ENCODE data around the gene SERBP1.
"Not testable (repeated sequence)": the region's sequence is repeated elsewhere in the genome, so short reads cannot be mapped to it uniquely, and the experiment has no call there.

SERBP1 gene

GRCh38 chr1:67407498-67407897 is 22.7 kb downstream of the SERBP1 start:
- no peak for DNase-seq (ENCODE audit: low spot score)

GRCh38 chr1:67405473-67406245 is 24.5 kb downstream of the SERBP1 start:
- no peak for DNase-seq (ENCODE audit: low spot score)

- no peak for DNase-seq (ENCODE audit: low spot score)
These were observed 26.0 kb downstream of the SERBP1 start for GRCh38 chr1:67404212-67404620.

GRCh38 chr1:67401443-67401842 is 28.8 kb downstream of the SERBP1 start:
- no peak for DNase-seq (ENCODE audit: low spot score)

- not testable (repeated sequence) for DNase-seq (ENCODE audit: low spot score)
These were observed 30.0 kb downstream of the SERBP1 start for GRCh38 chr1:67400029-67400786.

- DNase-seq (ENCODE audit: low spot score), result no peak
These were observed 30.8 kb downstream of the SERBP1 start for GRCh38 chr1:67399199-67399993.

- no peak for DNase-seq (ENCODE audit: low spot score)
These were observed 35.7 kb downstream of the SERBP1 start for GRCh38 chr1:67394548-67394947.

- DNase-seq (ENCODE audit: low spot score), result no peak
These were observed 36.5 kb downstream of the SERBP1 start for GRCh38 chr1:67393737-67394136.

- no peak for DNase-seq (ENCODE audit: low spot score)
These were observed 37.0 kb downstream of the SERBP1 start for GRCh38 chr1:67393240-67393639.

- no peak for DNase-seq (ENCODE audit: low spot score)
These were observed 39.9 kb downstream of the SERBP1 start for GRCh38 chr1:67390041-67390887.

GRCh38 chr1:67383999-67384638 is 46.1 kb downstream of the SERBP1 start:
- DNase-seq (ENCODE audit: low spot score), result no peak

GRCh38 chr1:67382292-67382691 is 47.9 kb downstream of the SERBP1 start:
- DNase-seq (ENCODE audit: low spot score), result no peak

- DNase-seq (ENCODE audit: low spot score), result no peak
These were observed 49.0 kb downstream of the SERBP1 start for GRCh38 chr1:67381154-67381553.

GRCh38 chr1:67377253-67377652 is 52.9 kb downstream of the SERBP1 start:
- DNase-seq (ENCODE audit: low spot score), result no peak

- DNase-seq (ENCODE audit: low spot score), result no peak
These were observed 53.8 kb downstream of the SERBP1 start for GRCh38 chr1:67376381-67376780.

- DNase-seq (ENCODE audit: low spot score), result no peak
These were observed 57.3 kb downstream of the SERBP1 start for GRCh38 chr1:67372898-67373297.

- no peak for DNase-seq (ENCODE audit: low spot score)
These were observed 58.1 kb downstream of the SERBP1 start for GRCh38 chr1:67372136-67372535.

GRCh38 chr1:67371681-67372080 is 58.5 kb downstream of the SERBP1 start:
- DNase-seq (ENCODE audit: low spot score), result no peak

GRCh38 chr1:67371043-67371442 is 59.2 kb downstream of the SERBP1 start:
- no peak for DNase-seq (ENCODE audit: low spot score)

- DNase-seq (ENCODE audit: low spot score), result no peak
These were observed 62.1 kb downstream of the SERBP1 start for GRCh38 chr1:67368046-67368514.
